IMR-90 (cell line): Measurements from ENCODE around the gene RGL4.

Source experiments
- CEBPB ChIP-seq: IDR thresholded peaks from 2 replicates; pipeline ENCODE4 v1.6.1; 2012; ENCODE audit warnings: low read depth, low read length, improper control_type of control experiment
- CTCF ChIP-seq: conservative IDR thresholded peaks from 2 replicates; pipeline ENCODE4 v1.5.1; 2012; ENCODE audit warnings: mild to moderate bottlenecking, low read depth, low read length, improper control_type of control experiment
- ELK1 ChIP-seq: fragments of 150-350 bp; IDR thresholded peaks from 2 replicates; pipeline ENCODE4 v1.6.1; 2016; ENCODE audit warnings: low read depth, mild to moderate bottlenecking, low read length, moderate library complexity, borderline replicate concordance
- MAFK ChIP-seq: IDR thresholded peaks from 2 replicates; pipeline ENCODE4 v1.6.1; 2012; ENCODE audit warnings: low read depth, low read length, improper control_type of control experiment
- POLR2A ChIP-seq: IDR thresholded peaks from 2 replicates; pipeline ENCODE4 v1.6.1; 2012; ENCODE audit warnings: mild to moderate bottlenecking, low read depth, low read length
- USF2 ChIP-seq: fragments of 150-350 bp; IDR thresholded peaks from 2 replicates; pipeline ENCODE4 v1.6.1; 2017; ENCODE audit warnings: mild to moderate bottlenecking, antibody characterized with exemption, low read length, low read depth

- TF ChIP-seq CTCF (no peak), POLR2A (no peak), USF2 (no peak), ELK1 (no peak), CEBPB (no peak), MAFK (no peak)
Measured at GRCh38 chr22:23709107-23709506, 18.3 kb downstream of the RGL4 start.
